ENCODE measurements around the gene CROCC2. TPM values are rescaled to one million over a fixed set of nuclear protein-coding genes. Genes with fewer than 3 reads are reported as not detected.
A peak's percentile ranks its signal among the peaks of the same experiment; 100 is the strongest.

Gene CROCC2
- total and polyA plus RNA-seq, 7 donors: 0.01 TPM; not detected in 6

GRCh38 chr2:240879105-240879504 is 27.0 kb upstream of the CROCC2 start:
- Histone ChIP-seq H3K4me1 (no peaks in the 10 kb centered on the region), H3K9me3 (no peaks in the 10 kb centered on the region), H3K27ac (no peak overlapping the region), H3K27me3 (ENCODE audit: insufficient read depth in 3 of 3, low read length in 2 of 3) (no peaks in the 10 kb centered on the region), H3K4me3 (no peak overlapping the region), H3K36me3 (ENCODE audit: insufficient read depth in 1 of 2, low read depth in 1 of 2) (no peaks in the 10 kb centered on the region)
- WGBS, 3 donors: 80 to 88% (median 80%) methylated on average over 7 of the region's 7 CpGs
- intact Hi-C loops (cut with DNase I): no loop called here
- ATAC-seq (no peak), DNase-seq (no peak)
- no peak for TF ChIP-seq CTCF (IDR thresholded peaks at IDR 0.05)

- ATAC-seq: no peak
- intact Hi-C loops (cut with DNase I): no loop called here
Measured at GRCh38 chr2:240881913-240882312, 24.2 kb upstream of the CROCC2 start.

GRCh38 chr2:240884221-240884620 is 21.9 kb upstream of the CROCC2 start:
- H3K27ac ChIP-seq: no peak overlapping the region
- TF ChIP-seq CTCF (IDR thresholded peaks at IDR 0.05): no peak
- no peaks in the 10 kb centered on the region for H3K4me1 ChIP-seq
- H3K36me3 ChIP-seq (ENCODE audit: insufficient read depth in 1 of 2, low read depth in 1 of 2): no peaks in the 10 kb centered on the region
- DNase-seq (no peak), ATAC-seq (no peak)
- WGBS, 3 donors: 90 to 92% (median 92%) methylated on average over 2 of the region's 2 CpGs
- H3K4me3 ChIP-seq: no peak overlapping the region
- no peaks in the 10 kb centered on the region for H3K9me3 ChIP-seq
- intact Hi-C loops (cut with DNase I): no loop called here
- no peaks in the 10 kb centered on the region for H3K27me3 ChIP-seq (ENCODE audit: insufficient read depth in 3 of 3, low read length in 2 of 3)

More at GRCh38 chr2:240881913-240882312, 24.2 kb upstream of the CROCC2 start:
- H3K27me3 ChIP-seq (ENCODE audit: insufficient read depth in 3 of 3, low read length in 2 of 3): no peaks in the 10 kb centered on the region
- WGBS, 3 donors: 48 to 52% (median 50%) methylated on average over 6 of the region's 6 CpGs
- no peaks in the 10 kb centered on the region for H3K4me1 ChIP-seq
- H3K36me3 ChIP-seq (ENCODE audit: insufficient read depth in 1 of 2, low read depth in 1 of 2): no peaks in the 10 kb centered on the region
- no peaks in the 10 kb centered on the region for H3K9me3 ChIP-seq
- TF ChIP-seq CTCF (IDR thresholded peaks at IDR 0.05): no peak
- DNase-seq: no peak
- H3K4me3 ChIP-seq: no peak overlapping the region
- no peak overlapping the region for H3K27ac ChIP-seq

- no peak for TF ChIP-seq CTCF (IDR thresholded peaks at IDR 0.05)
- no peak for DNase-seq
- H3K27ac ChIP-seq: no peak overlapping the region
- no peaks in the 10 kb centered on the region for H3K27me3 ChIP-seq (ENCODE audit: insufficient read depth in 3 of 3, low read length in 2 of 3)
- no peaks in the 10 kb centered on the region for H3K4me1 ChIP-seq
- no peak overlapping the region for H3K4me3 ChIP-seq
- ATAC-seq: no peak
- no peaks in the 10 kb centered on the region for H3K36me3 ChIP-seq (ENCODE audit: insufficient read depth in 1 of 2, low read depth in 1 of 2)
- 77 to 81% (median 79%) methylated on average over 3 of the region's 3 CpGs for WGBS, 3 donors
- no peaks in the 10 kb centered on the region for H3K9me3 ChIP-seq
- intact Hi-C loops (cut with DNase I): no loop called here
Measured at GRCh38 chr2:240884745-240885144, 21.4 kb upstream of the CROCC2 start.

GRCh38 chr2:240885566-240885965 is 20.6 kb upstream of the CROCC2 start:
- no peaks in the 10 kb centered on the region for H3K4me1 ChIP-seq
- no peaks in the 10 kb centered on the region for H3K9me3 ChIP-seq
- no peaks in the 10 kb centered on the region for H3K27me3 ChIP-seq (ENCODE audit: insufficient read depth in 3 of 3, low read length in 2 of 3)
- no peaks in the 10 kb centered on the region for H3K36me3 ChIP-seq (ENCODE audit: insufficient read depth in 1 of 2, low read depth in 1 of 2)
- ATAC-seq: no peak
- 53 to 57% (median 57%) methylated on average over 1 of the region's 1 CpG for whole genome bisulfite sequencing, 3 donors
- intact Hi-C loops (cut with DNase I): no loop called here
- no peak for TF ChIP-seq CTCF (IDR thresholded peaks at IDR 0.05)
- H3K27ac ChIP-seq: no peak overlapping the region
- DNase-seq: peak in 1 of 2 donors; percentile 31
- no peak overlapping the region for H3K4me3 ChIP-seq

Measured in psoas muscle (tissue), 8 donors.